ENCODE data around the gene TSC22D4.

Gene TSC22D4

DNA sequence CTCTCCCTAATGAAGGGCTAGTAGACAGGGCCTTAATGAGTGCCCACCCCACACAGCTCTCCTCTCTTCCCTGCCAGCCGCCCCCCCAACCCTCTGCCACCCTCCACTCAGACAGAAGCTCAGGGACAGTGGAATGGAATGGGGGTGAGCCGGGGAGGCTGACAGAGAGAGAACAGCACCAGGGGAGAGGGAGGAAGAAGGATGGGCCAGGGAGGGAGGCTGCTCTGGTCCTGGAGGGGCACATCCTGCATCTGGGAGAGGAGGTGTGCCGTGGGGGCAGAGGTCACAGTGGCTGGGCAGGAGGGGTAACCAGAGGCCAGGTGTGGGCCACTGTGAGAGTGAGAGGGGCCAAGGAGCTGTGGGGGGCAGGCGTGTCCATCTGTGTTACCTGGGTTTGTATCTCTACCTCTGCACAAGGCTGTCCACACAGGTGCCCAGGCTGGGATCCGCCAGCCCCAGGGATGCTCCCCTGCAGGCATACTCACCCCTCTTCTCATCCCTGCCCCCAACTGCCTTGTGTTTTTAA, 7.2 kb upstream of the TSC22D4 start:
- DNase-seq (ENCODE audit: low read depth, low spot score): no peak
- H3K4me3 ChIP-seq (ENCODE audit: low read depth, low read length): no peak overlapping the region
- TF ChIP-seq, protein P1, sequence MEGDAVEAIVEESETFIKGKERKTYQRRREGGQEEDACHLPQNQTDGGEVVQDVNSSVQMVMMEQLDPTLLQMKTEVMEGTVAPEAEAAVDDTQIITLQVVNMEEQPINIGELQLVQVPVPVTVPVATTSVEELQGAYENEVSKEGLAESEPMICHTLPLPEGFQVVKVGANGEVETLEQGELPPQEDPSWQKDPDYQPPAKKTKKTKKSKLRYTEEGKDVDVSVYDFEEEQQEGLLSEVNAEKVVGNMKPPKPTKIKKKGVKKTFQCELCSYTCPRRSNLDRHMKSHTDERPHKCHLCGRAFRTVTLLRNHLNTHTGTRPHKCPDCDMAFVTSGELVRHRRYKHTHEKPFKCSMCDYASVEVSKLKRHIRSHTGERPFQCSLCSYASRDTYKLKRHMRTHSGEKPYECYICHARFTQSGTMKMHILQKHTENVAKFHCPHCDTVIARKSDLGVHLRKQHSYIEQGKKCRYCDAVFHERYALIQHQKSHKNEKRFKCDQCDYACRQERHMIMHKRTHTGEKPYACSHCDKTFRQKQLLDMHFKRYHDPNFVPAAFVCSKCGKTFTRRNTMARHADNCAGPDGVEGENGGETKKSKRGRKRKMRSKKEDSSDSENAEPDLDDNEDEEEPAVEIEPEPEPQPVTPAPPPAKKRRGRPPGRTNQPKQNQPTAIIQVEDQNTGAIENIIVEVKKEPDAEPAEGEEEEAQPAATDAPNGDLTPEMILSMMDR (IDR thresholded peaks at IDR 0.05; ENCODE audit: low read depth, low read length): no peak
- in situ Hi-C loops (cut with HindIII; ENCODE audit: low sequenced_read_pairs): no loop called here

- DNase-seq (ENCODE audit: low read depth, low spot score): no peak
- H3K4me3 ChIP-seq (ENCODE audit: low read depth, low read length): no peak overlapping the region
- in situ Hi-C loops (cut with HindIII; ENCODE audit: low sequenced_read_pairs): no loop called here
- TF ChIP-seq, protein P1 (IDR thresholded peaks at IDR 0.05; ENCODE audit: low read depth, low read length): no peak
Measured at GRCh38 chr7:100485471-100485876, 6.5 kb upstream of the TSC22D4 start.

GRCh38 chr7:100484673-100485045, 5.6 kb upstream of the TSC22D4 start:
- DNase-seq (ENCODE audit: low read depth, low spot score): no peak
- TF ChIP-seq, protein P1 (IDR thresholded peaks at IDR 0.05; ENCODE audit: low read depth, low read length): no peak
- in situ Hi-C loops (cut with HindIII; ENCODE audit: low sequenced_read_pairs): no loop called here
- H3K4me3 ChIP-seq (ENCODE audit: low read depth, low read length): peak overlapping the region; percentile 47

GRCh38 chr7:100483722-100484672, 5.0 kb upstream of the TSC22D4 start, which contains the start of gene NYAP1:
Gene NYAP1 (plus strand): TSS chr7:100483927. CDS start chr7:100485312, 1,385 bp downstream.
- DNase-seq (ENCODE audit: low read depth, low spot score): peak; percentile 38

DNA sequence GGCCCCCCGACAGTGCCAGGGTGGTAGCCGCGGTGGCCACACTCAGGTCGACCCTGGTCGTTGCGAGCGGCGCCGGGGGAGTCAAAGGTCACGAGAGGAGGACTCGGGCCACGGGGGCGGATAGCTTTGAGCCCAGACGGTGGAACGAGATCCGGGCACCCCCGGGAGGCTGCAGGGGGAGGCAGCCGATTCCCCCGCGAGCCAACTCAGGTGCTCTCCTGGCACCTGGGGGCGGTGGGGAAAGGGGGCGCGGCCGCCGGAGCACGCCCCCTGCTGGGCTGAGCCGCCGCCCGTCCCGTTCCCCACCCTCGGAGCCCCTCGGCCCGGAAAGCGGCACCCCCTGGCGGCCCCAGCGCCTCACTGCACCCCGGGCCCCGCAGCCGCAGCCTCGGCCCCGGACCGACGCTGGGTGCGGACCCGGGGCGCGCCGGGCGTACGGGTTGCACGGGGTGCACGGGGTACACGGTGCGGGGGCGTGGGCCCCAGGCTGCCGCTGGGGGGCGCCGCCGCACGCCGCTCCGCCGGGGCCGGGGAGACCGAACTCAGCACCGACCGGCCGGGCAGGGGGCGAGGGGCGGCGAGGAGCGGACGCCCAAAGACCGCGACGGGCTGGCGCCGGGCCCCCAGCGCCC, 4.2 kb upstream of the TSC22D4 start:
- peak; percentile 20 for DNase-seq (ENCODE audit: low read depth, low spot score)
- TF ChIP-seq, protein P1 (IDR thresholded peaks at IDR 0.05; ENCODE audit: low read depth, low read length): peak; percentile 73
- in situ Hi-C loops (cut with HindIII; ENCODE audit: low sequenced_read_pairs): no loop called here
- peak overlapping the region; percentile 47 for H3K4me3 ChIP-seq (ENCODE audit: low read depth, low read length)

More at GRCh38 chr7:100483722-100484672, 5.0 kb upstream of the TSC22D4 start, which contains the start of gene NYAP1:
- peak within 1 kb of the TSS; percentile 47 for H3K4me3 ChIP-seq (ENCODE audit: low read depth, low read length)
- TF ChIP-seq, protein P1 (IDR thresholded peaks at IDR 0.05; ENCODE audit: low read depth, low read length): no peak
- in situ Hi-C loops (cut with HindIII; ENCODE audit: low sequenced_read_pairs): no loop called here

- DNase-seq (ENCODE audit: low read depth, low spot score): no peak
- H3K4me3 ChIP-seq (ENCODE audit: low read depth, low read length): peak overlapping the region; percentile 47
- TF ChIP-seq, protein P1 (IDR thresholded peaks at IDR 0.05; ENCODE audit: low read depth, low read length): no peak
- in situ Hi-C loops (cut with HindIII; ENCODE audit: low sequenced_read_pairs): no loop called here
Measured at GRCh38 chr7:100482728-100483089, 3.7 kb upstream of the TSC22D4 start.
